Epidermal melanocyte (primary cell): ENCODE data around the gene RBM28.

ENCODE experiments used
- DNase-seq: peaks from one replicate; pipeline ENCODE4 v3.0.0; 2011; ENCODE audit warnings: low spot score; ENCODE audit not compliant: insufficient read length

The RBM28 gene

DNA sequence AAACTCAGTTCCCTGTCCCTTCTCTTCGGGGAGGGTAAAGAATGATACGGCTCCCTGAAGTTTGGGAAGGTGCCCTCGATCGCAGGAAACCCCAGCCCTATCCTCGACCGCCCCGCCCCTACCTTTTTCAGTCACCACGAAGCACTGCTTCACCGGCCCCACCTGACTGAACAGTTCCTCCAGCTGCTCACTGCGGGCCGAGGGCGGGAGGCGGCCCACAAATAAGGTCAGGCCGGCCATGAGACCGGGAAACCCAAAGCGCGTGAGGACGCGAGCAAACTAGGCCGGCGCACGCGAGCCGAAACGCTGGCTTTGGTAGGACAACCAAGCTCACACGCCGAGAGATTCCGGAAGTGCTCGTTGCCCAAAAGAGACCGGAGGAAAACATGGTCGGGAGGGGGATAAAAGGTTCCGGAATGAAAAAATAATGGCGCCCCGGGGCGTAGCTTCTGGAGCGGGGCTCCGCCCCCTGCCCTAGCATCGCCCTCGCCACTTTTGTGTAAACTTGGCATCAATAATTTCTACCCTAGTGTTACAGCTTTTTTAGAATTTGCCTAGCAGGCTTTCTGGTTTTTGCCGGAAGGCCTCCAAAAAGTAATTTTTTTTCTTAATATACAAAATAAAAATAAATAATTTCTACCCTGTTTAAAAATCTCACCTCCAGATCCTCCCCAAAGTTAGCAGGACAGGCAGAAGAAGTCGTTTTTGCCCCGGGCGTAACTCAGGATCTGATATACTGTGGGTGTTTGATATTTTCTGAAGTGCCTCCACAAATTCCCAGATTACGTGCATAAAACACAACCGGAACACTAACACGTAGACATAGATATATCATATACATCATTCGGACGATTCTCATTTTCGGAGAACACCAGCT, at the start of gene RBM28:
TSS of gene RBM28 (minus strand) at position 355 of the 877 bp plus-strand sequence. CDS start at position 240, 115 bp downstream.
- DNase-seq, result peak; percentile 91

DNA sequence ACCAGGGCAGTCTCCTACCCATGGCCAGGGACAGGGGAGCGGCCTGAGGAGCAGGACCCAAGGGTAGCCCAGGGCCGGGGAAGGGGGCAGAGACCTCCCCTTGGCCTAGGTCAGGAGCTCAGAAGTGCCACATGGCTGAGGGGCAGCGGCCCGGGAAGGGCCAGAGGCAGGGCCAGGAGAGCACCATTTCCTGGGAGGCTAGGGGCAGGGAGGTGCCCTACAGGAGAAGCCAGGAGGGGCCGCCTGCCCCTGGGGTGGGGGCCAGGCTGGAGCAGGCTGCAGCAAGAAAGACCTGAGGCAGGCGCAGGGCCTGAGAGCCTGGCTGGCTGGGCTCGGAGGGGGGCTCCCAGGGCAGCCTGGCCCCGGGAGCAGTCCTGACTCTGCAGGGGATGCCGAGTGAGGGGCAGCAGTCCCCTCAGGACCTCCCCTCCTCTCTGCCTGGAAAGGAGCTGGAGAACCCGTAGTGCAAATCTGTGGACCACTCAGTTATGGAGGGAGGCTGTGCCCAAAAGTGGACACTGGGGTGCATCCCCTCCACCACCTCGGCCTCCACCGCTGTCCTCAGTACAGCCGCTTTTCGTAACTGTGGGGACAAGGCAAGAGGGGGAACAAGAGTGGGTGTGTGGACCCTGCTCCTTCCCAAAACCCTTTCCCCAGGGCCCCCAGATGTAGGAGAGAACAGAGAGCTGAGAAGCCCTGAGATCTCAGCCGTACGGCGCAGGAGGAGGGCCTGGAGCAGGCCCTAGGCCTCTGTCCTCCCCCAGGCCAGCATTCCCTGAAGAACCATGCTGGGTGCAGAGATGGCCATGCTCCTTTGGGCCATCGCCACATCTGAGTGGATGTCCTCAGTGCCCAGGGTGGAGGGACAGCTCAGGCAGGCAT, 49.0 kb upstream of the RBM28 start:
- no peak for DNase-seq

- DNase-seq, result no peak
Measured at GRCh38 chr7:128391805-128392204, 48.1 kb upstream of the RBM28 start.

DNA sequence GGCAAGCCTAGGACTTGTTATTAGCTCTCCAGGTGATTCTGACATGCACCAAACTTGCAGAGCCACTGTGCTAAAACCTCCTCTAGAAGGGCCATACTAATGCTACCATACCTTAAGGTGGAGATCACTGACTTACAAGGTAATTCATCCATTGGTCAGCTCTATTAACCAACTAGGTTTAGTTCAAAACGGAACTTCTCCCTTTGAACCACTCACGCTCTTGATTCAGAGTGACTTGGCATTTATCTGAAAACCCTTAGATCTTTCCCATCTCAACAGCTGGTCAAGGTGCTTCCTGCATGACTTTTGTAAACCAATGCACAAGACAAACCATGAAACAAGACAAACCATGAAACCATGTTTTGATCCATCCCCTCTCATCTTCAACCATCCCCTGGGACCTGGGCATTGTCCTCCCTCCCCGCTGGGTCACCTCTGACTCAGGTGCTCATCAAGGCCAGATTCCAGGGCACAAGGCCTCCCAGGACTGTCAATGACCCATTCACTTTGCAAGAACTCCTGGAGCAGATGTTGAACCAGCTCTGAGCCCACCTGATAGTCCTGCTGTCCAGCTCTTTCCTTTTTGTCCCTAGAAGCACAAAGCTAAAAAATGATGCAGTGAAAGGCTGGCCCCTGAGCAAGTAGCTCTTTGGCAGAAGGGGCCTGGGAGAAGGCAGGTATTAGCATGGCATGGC, 47.3 kb upstream of the RBM28 start:
- no peak for DNase-seq

DNA sequence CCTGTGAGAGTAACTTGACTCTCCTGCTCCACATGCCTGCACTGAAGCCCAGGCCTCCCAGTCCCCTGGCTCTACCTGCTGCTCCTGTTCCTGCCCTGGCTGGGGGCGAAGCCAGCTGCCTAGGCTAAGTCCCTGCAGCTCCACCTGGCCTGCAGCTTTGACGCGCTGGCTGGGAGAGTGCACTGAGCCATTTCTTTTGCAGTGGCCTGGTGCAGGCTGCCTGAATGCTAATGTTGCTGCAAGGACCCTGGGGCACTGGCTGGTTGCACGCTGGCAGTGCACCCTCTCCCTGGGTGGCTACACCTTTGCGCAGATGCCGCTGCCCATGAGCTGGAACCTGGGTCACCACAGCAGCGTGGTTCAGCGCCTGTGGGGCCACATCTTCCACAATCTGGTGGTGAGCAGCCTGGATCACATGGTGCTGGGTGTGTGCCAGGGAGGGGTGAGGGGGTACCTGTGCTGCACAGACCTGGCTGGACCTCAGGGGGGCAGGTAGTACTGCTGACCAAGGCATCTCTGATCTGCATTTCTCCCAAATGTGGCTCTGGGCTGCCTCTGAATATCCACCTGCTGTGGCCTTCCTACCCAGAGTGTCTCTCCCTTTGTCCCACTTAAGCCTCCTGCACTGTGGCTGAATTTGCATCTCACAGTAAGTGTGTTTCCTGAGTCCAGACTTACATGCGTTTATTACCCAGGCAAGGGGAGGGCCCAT, 46.1 kb upstream of the RBM28 start:
- DNase-seq, result no peak

GRCh38 chr7:128389085-128389617, 45.4 kb upstream of the RBM28 start:
- DNase-seq, result no peak

- DNase-seq, result no peak
Measured at GRCh38 chr7:128388145-128388485, 44.4 kb upstream of the RBM28 start.

GRCh38 chr7:128387216-128388144, 43.8 kb upstream of the RBM28 start:
- peak; percentile 99 for DNase-seq

DNA sequence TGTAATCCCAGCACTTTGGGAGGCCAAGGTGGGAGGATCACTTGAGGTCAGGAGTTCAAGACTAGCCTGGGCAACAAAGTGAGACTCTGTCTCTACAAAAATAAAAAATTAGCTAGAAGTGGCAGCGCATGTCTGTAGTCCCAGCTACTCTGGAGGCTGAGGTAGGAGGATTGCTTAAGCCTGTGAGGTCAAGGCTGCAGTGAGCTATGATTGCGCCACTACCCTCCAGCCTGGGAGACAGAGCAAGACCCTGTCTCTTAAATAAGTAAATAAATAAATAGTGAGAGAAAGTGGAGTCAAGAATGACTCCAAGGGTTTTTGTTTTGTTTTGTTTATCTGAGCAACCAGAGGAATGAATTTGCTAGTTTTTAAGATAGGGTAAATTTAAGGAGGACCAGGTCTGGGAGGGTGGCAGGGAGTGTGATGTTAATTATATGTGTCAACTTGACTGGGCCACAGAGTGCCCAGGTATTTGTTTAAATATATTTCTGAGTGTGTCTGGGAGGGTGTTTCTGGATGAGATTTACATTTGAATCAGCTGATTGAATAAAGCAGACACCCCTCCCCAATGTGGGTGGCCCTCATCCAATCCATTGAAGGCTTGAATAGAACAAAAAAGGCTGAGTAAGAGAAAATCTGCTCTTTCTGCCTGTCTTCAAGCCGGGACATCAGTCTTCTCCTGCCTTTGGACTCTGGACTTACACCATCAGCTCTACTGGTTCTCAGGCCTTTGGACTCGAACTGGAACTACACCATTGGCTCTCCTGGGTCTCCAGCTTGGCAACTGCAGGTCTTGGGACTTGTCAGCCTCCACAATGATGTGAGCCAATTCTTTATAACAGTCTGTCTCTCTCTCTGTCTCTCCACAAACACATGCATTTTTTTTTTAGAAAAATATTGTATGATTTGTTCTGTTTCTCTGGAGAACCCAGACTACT, 42.5 kb upstream of the RBM28 start:
- DNase-seq, result no peak

GRCh38 chr7:128384726-128385125, 41.0 kb upstream of the RBM28 start:
- DNase-seq, result no peak

- no peak for DNase-seq
Measured at GRCh38 chr7:128383776-128384175, 40.1 kb upstream of the RBM28 start.

- no peak for DNase-seq
Measured at GRCh38 chr7:128381161-128381821, 37.6 kb upstream of the RBM28 start.

DNA sequence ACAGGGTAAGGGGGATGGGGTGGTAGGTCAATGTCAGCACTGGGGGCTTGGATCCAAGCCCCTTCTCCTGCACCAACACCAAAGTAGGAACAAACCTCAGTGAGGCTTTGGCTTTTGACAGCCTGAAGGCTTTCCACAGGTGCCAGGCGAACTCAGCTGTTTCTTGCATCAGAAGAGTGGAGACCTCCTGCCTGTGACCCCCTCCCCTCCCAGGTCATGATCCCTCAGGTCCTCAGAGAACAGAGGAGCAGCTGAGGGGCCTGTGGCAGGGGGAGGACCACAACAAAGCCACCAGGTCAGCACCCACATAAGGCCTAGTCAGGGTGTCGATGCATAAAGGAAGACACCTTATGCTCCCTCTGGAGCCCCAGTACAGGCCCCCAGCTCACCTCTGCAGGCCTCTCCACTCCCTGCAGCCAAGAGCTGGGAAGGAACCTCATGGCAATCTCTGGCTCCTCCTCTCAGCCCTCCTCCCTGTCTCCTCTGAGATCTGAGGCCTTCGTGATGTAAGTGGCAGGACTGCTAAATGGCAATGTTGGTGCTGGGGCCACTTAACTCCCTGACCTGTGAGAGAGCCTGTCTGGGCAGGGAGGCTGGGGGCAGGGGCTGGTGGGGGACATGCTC, 36.9 kb upstream of the RBM28 start:
- DNase-seq, result no peak

- DNase-seq, result no peak
Measured at GRCh38 chr7:128379900-128380479, 36.3 kb upstream of the RBM28 start.

DNA sequence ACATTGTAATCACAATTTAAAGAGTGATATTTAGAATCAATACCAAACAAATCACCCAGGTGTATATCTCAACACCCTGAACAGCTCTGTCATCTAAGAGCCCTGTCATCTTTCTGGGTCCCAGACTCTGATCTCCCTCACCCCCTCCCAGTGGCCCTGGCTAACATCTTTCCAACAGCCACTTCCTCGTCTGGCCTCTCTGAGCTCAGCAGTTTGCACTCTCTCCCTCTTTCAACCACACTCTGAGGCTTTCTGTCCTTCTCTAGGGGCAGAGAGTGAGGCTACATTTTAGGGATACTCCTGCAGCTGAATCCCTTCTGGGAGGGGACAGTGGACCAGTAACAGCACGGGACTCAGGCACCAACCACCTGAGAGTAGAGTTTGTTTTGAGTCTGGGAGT, 34.9 kb upstream of the RBM28 start:
- no peak for DNase-seq

DNA sequence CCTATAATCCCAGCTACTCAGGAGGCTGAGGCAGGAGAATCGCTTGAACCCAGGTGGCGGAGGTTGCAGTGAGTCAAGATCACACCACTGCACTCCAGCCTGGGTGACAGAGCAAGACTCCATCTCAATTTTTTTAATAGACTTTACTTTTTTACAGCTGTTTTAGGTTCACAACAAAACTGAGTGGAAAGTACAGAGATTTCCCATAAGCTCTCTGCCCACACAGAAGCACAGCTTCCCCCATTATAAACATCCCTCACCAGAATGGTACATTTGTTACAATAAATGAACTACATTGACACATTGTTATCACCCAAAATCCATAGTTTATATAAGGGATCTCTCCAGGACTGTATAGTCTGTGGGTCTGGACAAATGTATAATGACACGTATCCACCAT, 32.4 kb upstream of the RBM28 start:
- no peak for DNase-seq

DNA sequence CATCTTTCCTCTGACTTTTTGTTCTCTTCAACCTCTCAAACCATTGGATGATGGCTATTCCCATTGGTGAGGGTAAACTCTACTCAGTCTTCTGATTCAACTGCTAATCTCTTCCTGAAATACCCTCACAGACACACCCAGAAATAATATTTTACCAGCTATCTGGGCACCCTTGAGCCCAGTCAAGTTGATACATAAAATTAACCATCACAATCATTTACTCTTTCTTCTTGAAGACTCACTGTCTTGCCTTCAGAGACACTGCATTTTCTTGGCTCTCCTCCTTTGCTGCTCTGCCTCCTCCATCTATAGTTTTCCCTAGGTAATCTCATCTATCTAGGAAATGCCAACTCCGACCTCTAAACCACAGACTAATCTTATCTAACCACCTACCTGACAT, 30.3 kb upstream of the RBM28 start:
- DNase-seq, result no peak
